Stimulated activated naive CD4-positive, alpha-beta T cell treated with Interleukin-2 at 50 U/mL for 16 hours (primary cell): Measurements from ENCODE around the gene NEK7.

ENCODE experiments used
- DNase-seq: peaks from one replicate; lab custom pipeline; 2025; lab: John Stamatoyannopoulos, UW

The NEK7 gene

DNA sequence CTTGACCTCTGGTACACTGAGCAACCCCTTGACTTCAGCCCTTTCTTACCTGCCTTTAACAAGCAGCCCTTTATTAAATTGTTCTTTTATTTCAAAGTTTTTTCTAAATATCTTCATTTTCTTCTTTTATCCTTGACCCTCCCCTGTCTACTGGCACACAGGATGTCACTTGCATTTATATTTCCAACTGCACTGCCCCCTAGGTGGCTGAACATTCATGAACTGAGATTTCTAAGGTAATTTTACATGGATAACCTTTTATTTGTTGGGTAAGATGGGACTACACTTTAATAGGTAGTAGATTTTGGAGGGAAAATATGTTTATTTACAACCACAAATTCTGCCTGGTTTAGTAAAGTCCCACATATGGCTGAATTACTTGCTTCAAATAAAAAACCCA lies 193.7 kb downstream of the NEK7 start:
- no peak for DNase-seq

DNA sequence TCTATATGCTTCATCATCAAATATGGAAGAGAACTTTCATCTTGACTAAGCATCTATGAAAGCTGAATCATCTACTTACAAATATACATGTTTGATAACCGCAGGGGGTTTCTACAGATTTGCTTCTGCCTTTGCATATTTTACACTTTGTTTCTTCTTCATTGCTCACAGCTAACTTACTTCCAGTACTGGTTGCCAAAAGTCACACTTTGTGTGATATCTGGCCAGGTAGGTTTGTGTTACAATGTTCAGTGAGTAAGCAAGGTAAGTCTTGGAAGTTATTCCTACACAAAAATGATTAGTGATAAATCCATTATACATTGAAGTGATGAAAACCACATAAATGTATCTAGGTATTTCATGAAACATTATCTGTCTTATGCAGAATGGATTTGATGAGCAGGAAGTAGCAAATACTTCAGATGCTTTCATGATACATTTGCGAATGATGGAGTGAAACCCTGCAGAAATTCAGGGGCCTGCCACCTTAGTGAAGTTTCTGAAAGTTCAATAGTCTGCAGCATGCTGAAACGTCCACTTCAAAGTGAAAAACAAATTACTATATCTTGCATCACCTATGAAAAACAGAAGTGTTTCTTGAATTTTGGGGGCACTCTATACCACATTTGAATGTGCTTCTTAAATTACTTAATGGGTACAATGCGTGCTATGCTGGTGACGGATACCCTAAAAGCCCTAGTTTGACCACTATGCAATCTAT lies 196.3 kb downstream of the NEK7 start:
- DNase-seq = no peak

GRCh38 chr1:198357937-198358336 lies 201.1 kb downstream of the NEK7 start:
- DNase-seq = no peak

GRCh38 chr1:198359024-198359653 lies 202.3 kb downstream of the NEK7 start:
- no peak for DNase-seq

- no peak for DNase-seq
Observed at GRCh38 chr1:198360208-198360729, 203.5 kb downstream of the NEK7 start.

- no peak for DNase-seq
Observed at GRCh38 chr1:198361237-198361767, 204.5 kb downstream of the NEK7 start.

GRCh38 chr1:198363625-198364151 lies 206.9 kb downstream of the NEK7 start:
- DNase-seq = no peak

GRCh38 chr1:198364471-198364870 lies 207.7 kb downstream of the NEK7 start:
- DNase-seq = no peak

GRCh38 chr1:198367296-198367695 lies 210.5 kb downstream of the NEK7 start:
- DNase-seq = no peak

- no peak for DNase-seq
Observed at GRCh38 chr1:198370996-198371395, 214.2 kb downstream of the NEK7 start.
